HFF-Myc (cell line): ENCODE measurements around the gene IFNL2.

Experiments used
- DNase-seq: peaks from one replicate; pipeline ENCODE4 v3.0.0-alpha.2; 2011; ENCODE audit warnings: low read depth; ENCODE audit errors: extremely low read depth
- H3K4me3 ChIP-seq: replicated peaks from 2 replicates; pipeline ENCODE4 v1.5.1; 2011; ENCODE audit warnings: low read depth, mild to moderate bottlenecking, control low read depth, low read length
- CTCF ChIP-seq: IDR thresholded peaks from 2 replicates; pipeline ENCODE4 v1.5.1; 2012; ENCODE audit warnings: mild to moderate bottlenecking, low read depth, low read length, control low read depth; ENCODE audit errors: missing control alignments

Gene IFNL2

GRCh38 chr19:39318690-39319089 lies 50.5 kb downstream of the IFNL2 start:
- H3K4me3 ChIP-seq: no peak overlapping the region
- no peak for TF ChIP-seq CTCF
- DNase-seq: no peak

- no peak for DNase-seq
- no peak for TF ChIP-seq CTCF
- H3K4me3 ChIP-seq: peak overlapping the region; percentile 77
These were observed 51.1 kb downstream of the IFNL2 start for GRCh38 chr19:39319098-39319891.
